DMS53 (cell line): ENCODE measurements around the gene GALNT10.

Experiments
- DNase-seq: peaks from one replicate; lab custom pipeline; 2025; lab: John Stamatoyannopoulos, UW

The GALNT10 gene

GRCh38 chr5:154380263-154380662 lies 189.7 kb downstream of the GALNT10 start:
- no peak for DNase-seq

GRCh38 chr5:154384480-154385235 lies 194.1 kb downstream of the GALNT10 start:
- DNase-seq: peak; percentile 37

GRCh38 chr5:154385236-154385512 lies 194.6 kb downstream of the GALNT10 start:
- DNase-seq: no peak

- DNase-seq: no peak
Observed at GRCh38 chr5:154386952-154387629, 196.6 kb downstream of the GALNT10 start.

- DNase-seq: no peak
Observed at GRCh38 chr5:154388842-154389241, 198.3 kb downstream of the GALNT10 start.

GRCh38 chr5:154390096-154390495 lies 199.6 kb downstream of the GALNT10 start:
- DNase-seq: no peak

GRCh38 chr5:154390746-154391359 lies 200.3 kb downstream of the GALNT10 start:
- no peak for DNase-seq

- DNase-seq: no peak
Observed at GRCh38 chr5:154391788-154392187, 201.3 kb downstream of the GALNT10 start.

- no peak for DNase-seq
Observed at GRCh38 chr5:154393850-154394249, 203.3 kb downstream of the GALNT10 start.

- DNase-seq: no peak
Observed at GRCh38 chr5:154394307-154394706, 203.8 kb downstream of the GALNT10 start.

GRCh38 chr5:154395407-154396106 lies 205.0 kb downstream of the GALNT10 start:
- peak; percentile 36 for DNase-seq

- no peak for DNase-seq
Observed at GRCh38 chr5:154396128-154396527, 205.6 kb downstream of the GALNT10 start.

GRCh38 chr5:154397652-154398406 lies 207.3 kb downstream of the GALNT10 start:
- no peak for DNase-seq

GRCh38 chr5:154400678-154401077 lies 210.1 kb downstream of the GALNT10 start:
- no peak for DNase-seq

- no peak for DNase-seq
Observed at GRCh38 chr5:154401355-154401754, 210.8 kb downstream of the GALNT10 start.

- no peak for DNase-seq
Observed at GRCh38 chr5:154401931-154402330, 211.4 kb downstream of the GALNT10 start.

GRCh38 chr5:154402611-154403010 lies 212.1 kb downstream of the GALNT10 start:
- no peak for DNase-seq

- DNase-seq: no peak
Observed at GRCh38 chr5:154403234-154403633, 212.7 kb downstream of the GALNT10 start.

- DNase-seq: no peak
Observed at GRCh38 chr5:154403776-154404387, 213.3 kb downstream of the GALNT10 start.

- DNase-seq: peak; percentile 72
Observed at GRCh38 chr5:154405078-154405792, 214.7 kb downstream of the GALNT10 start.

GRCh38 chr5:154406231-154406630 lies 215.7 kb downstream of the GALNT10 start:
- no peak for DNase-seq
